Smooth muscle cell of the brain vasculature (primary cell): ENCODE measurements around the gene NPY.

Source experiments
- DNase-seq: peaks from one replicate; pipeline ENCODE4 v3.0.0-alpha.2; 2012; ENCODE audit warnings: low read depth, low spot score

NPY gene

GRCh38 chr7:24313777-24314176 lies 29.8 kb downstream of the NPY start:
- DNase-seq = no peak

- DNase-seq = no peak
Observed at GRCh38 chr7:24316340-24316739, 32.4 kb downstream of the NPY start.

GRCh38 chr7:24318326-24318725 lies 34.3 kb downstream of the NPY start:
- DNase-seq = no peak

GRCh38 chr7:24319209-24319608 lies 35.2 kb downstream of the NPY start:
- no peak for DNase-seq

- DNase-seq = no peak
Observed at GRCh38 chr7:24323961-24324480, 40.0 kb downstream of the NPY start.

GRCh38 chr7:24325708-24326107 lies 41.7 kb downstream of the NPY start:
- no peak for DNase-seq

GRCh38 chr7:24328050-24328449 lies 44.1 kb downstream of the NPY start:
- DNase-seq = no peak

DNA sequence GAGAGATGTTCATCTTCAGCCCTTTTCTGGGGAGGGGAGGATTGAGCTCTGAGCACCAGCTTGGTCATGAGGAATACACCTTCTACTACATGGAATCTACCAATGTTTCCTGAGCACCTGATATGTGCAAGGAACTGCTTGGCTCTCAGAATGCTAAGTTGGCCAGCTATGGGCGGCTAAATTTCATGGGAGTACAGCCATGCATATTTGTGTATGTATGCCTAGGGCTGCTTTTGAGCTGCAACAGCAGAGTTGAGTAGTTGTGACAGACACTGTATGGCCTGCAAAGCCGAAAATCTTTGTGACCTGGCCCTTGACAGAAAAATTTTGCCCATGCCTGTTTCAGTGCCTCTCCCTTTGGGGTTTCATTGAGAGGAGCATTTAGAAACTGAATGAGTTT lies 44.9 kb downstream of the NPY start:
- DNase-seq = no peak

DNA sequence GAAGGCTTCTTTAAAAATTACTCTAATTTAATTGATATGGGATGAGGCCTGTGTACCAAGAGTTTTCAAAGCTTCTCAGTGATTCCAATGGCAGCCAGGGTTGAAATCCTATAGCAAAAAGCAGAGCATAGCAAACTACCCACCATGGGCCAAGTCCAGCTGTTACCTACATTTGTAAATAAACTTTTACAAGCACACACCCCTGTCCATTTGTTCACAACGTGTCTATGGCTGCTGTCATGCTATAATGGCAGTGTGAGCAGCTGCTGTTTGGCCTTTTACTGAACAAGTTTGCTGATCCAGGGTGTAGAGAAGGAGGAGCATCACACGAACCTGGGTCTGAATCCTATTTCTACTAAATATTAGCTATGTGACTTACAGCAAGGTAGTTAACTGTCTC lies 50.0 kb downstream of the NPY start:
- DNase-seq = no peak

DNA sequence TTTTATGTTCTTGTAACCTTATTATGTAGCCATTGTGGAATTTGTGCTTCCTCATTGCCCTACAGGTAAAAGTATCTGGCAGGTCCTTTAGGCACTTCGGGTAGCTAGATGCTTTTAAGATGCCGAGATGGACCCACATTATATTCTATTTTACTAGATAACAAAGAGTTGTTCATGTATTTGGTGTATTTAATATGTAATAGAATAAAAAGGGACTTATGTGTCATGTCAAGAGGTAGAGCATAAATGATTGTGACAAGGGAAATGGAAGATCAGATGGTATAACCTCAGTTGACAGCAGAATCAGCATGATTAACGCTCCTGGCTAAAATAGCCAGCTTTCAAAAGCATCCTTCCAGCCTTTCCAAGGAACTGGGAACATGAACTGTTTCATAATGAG lies 50.6 kb downstream of the NPY start:
- DNase-seq = no peak

DNA sequence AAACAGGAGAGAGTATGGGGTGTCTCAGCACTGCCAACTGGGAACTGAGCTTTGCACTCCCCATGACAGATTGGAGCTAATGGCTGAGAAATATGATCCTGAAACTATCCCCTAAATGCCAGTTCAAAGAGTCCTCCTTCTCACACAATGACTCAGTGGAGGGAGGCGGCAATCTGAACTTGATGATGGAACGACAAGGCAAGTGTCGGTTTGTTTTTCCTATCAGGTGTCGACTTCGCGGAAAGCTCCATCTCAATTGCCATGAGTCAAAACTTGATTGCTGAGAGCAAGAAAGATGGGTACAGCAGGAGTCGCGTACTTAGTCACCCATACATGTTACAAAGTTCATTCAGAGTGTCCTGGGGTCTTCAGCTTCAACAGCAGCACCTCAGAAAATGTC lies 52.5 kb downstream of the NPY start:
- DNase-seq = no peak

- DNase-seq = no peak
Observed at GRCh38 chr7:24337180-24337579, 53.2 kb downstream of the NPY start.

DNA sequence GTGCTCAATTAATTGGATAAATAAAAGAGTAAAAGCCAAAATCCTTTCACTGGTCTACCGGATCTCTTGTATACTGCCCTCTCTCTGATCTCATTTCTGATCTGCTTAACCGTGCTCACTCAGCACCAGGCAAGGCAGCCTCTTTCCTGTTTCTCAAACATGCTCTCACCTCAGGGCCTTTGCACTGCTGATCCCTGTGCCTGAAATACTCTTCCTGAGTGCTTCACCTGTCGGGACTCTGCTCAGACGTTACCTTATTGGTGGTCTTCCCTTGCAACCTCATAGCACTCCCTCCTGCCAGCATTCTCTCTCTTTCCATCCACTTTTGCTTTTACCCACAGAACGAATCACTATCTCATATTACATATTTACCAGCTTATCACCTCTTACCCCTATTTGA lies 55.6 kb downstream of the NPY start:
- DNase-seq = no peak

GRCh38 chr7:24340727-24341126 lies 56.7 kb downstream of the NPY start:
- no peak for DNase-seq
